KMS-11 (cell line): Measurements from ENCODE around the gene WBP1L.
"Not testable (repeated sequence)": the region's sequence is repeated elsewhere in the genome, so short reads cannot be mapped to it uniquely, and the experiment has no call there.

ENCODE experiments used
- H2AFZ ChIP-seq: fragments of 200-600 bp; sonication (generic); 2 replicates; pipeline ENCODE4 v1.6.1; 2016; ENCODE audit warnings: antibody characterized with exemption, mixed run types, low read depth
- H3K27ac ChIP-seq: fragments of 200-600 bp; sonication (generic); 2 replicates; pipeline ENCODE4 v1.6.1; 2016; ENCODE audit warnings: mild to moderate bottlenecking, mixed run types
- H3K27me3 ChIP-seq: fragments of 200-600 bp; sonication (generic); 2 replicates; pipeline ENCODE4 v1.6.1; 2017; ENCODE audit warnings: mild to moderate bottlenecking, low read depth, mixed run types, moderate library complexity; ENCODE audit not compliant: insufficient read depth
- H3K36me3 ChIP-seq: fragments of 200-600 bp; sonication (generic); 2 replicates; pipeline ENCODE4 v1.6.1; 2017; ENCODE audit warnings: mild to moderate bottlenecking, mixed run types; ENCODE audit not compliant: insufficient read depth
- H3K4me1 ChIP-seq: fragments of 200-600 bp; sonication (generic); 2 replicates; pipeline ENCODE4 v1.6.1; 2016; ENCODE audit warnings: mild to moderate bottlenecking, low read depth, mixed run types; ENCODE audit not compliant: poor library complexity, severe bottlenecking
- H3K4me2 ChIP-seq: fragments of 200-600 bp; sonication (generic); 2 replicates; pipeline ENCODE4 v1.7.0; 2016; ENCODE audit warnings: mild to moderate bottlenecking, mixed run types
- H3K4me3 ChIP-seq: fragments of 200-600 bp; sonication (generic); IDR thresholded peaks from 2 replicates; pipeline ENCODE4 v1.6.1; 2017; ENCODE audit warnings: low read depth, low read length, mixed read lengths; ENCODE audit not compliant: insufficient read depth
- H3K79me2 ChIP-seq: fragments of 200-600 bp; sonication (generic); 2 replicates; pipeline ENCODE4 v1.6.1; 2016; ENCODE audit warnings: low read depth, mixed run types; ENCODE audit not compliant: insufficient read depth
- H3K9ac ChIP-seq: fragments of 200-600 bp; sonication (generic); 2 replicates; pipeline ENCODE4 v1.6.1; 2016; ENCODE audit warnings: mild to moderate bottlenecking, mixed run types
- H4K20me1 ChIP-seq: fragments of 200-600 bp; sonication (generic); 2 replicates; pipeline ENCODE4 v1.6.1; 2016; ENCODE audit warnings: mild to moderate bottlenecking, mixed run types; ENCODE audit not compliant: insufficient read depth
- TF ChIP-seq, protein P1 (sequence below): fragments of 200-600 bp; sonication (generic); conservative IDR thresholded peaks from 2 replicates; pipeline ENCODE4 v1.6.1; 2017; ENCODE audit warnings: low read depth, mild to moderate bottlenecking, antibody characterized with exemption, low read length, moderate library complexity, mixed read lengths

The WBP1L gene

DNA sequence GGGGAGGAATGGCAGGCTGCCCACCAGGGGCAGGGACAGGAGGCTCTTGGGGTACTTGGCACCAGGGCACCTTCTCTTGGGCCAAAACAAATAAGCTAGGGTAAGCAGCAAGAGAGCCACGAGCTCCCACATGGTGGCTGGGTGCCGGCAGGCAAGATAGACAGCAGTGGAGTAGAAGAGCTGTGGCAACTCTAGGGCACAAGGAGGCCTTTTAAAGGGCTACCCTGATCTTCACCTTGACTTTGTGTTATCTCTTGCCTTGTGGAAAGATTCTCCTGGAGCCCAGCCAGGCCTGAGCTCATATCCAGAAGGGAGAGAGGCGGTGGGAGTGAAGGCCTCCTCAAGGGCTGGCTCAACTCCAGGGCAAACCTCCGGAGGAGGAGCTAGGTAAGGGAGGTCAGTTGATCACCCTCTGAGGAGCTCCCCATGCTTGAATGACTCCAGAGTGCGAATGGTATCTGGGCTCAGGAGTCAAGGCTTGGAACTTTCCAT lies 93.5 kb downstream of the WBP1L start, which contains the start of gene CYP17A1:
Gene CYP17A1 (minus strand): TSS at position 184 of the 492 bp plus-strand sequence. CDS start 52 bp downstream, at position 132.
- H3K4me1 ChIP-seq, result no peaks in the 10 kb centered on the region
- H2AFZ ChIP-seq, result no peak within 1 kb of the TSS
- no peak within 1 kb of the TSS for H3K9ac ChIP-seq
- TF ChIP-seq, protein P1, sequence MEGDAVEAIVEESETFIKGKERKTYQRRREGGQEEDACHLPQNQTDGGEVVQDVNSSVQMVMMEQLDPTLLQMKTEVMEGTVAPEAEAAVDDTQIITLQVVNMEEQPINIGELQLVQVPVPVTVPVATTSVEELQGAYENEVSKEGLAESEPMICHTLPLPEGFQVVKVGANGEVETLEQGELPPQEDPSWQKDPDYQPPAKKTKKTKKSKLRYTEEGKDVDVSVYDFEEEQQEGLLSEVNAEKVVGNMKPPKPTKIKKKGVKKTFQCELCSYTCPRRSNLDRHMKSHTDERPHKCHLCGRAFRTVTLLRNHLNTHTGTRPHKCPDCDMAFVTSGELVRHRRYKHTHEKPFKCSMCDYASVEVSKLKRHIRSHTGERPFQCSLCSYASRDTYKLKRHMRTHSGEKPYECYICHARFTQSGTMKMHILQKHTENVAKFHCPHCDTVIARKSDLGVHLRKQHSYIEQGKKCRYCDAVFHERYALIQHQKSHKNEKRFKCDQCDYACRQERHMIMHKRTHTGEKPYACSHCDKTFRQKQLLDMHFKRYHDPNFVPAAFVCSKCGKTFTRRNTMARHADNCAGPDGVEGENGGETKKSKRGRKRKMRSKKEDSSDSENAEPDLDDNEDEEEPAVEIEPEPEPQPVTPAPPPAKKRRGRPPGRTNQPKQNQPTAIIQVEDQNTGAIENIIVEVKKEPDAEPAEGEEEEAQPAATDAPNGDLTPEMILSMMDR, result no peak
- H4K20me1 ChIP-seq, result no peaks in the 10 kb centered on the region
- no peaks in the 10 kb centered on the region for H3K36me3 ChIP-seq
- no peak within 1 kb of the TSS for H3K4me2 ChIP-seq
- H3K79me2 ChIP-seq, result no peaks in the 10 kb centered on the region
- no peak within 1 kb of the TSS for H3K27ac ChIP-seq
- no peak within 1 kb of the TSS for H3K4me3 ChIP-seq
- no peaks in the 10 kb centered on the region for H3K27me3 ChIP-seq

GRCh38 chr10:102838276-102838927 lies 94.7 kb downstream of the WBP1L start:
- H3K9ac ChIP-seq, H4K20me1 ChIP-seq, H2AFZ ChIP-seq, H3K4me1 ChIP-seq, H3K27ac ChIP-seq, H3K4me3 ChIP-seq, H3K4me2 ChIP-seq, H3K27me3 ChIP-seq, H3K36me3 ChIP-seq, H3K79me2 ChIP-seq: not testable (repeated sequence)

GRCh38 chr10:102841827-102842345 lies 98.1 kb downstream of the WBP1L start:
- H3K9ac ChIP-seq, result no peak overlapping the region
- H3K79me2 ChIP-seq, result no peaks in the 10 kb centered on the region
- H3K4me3 ChIP-seq, result no peak overlapping the region
- H3K36me3 ChIP-seq, result no peaks in the 10 kb centered on the region
- H2AFZ ChIP-seq, result no peak overlapping the region
- H4K20me1 ChIP-seq, result no peaks in the 10 kb centered on the region
- TF ChIP-seq, protein P1, result no peak
- H3K27me3 ChIP-seq, result no peaks in the 10 kb centered on the region
- H3K4me2 ChIP-seq, result no peak overlapping the region
- H3K27ac ChIP-seq, result no peak overlapping the region
- H3K4me1 ChIP-seq, result no peaks in the 10 kb centered on the region

DNA sequence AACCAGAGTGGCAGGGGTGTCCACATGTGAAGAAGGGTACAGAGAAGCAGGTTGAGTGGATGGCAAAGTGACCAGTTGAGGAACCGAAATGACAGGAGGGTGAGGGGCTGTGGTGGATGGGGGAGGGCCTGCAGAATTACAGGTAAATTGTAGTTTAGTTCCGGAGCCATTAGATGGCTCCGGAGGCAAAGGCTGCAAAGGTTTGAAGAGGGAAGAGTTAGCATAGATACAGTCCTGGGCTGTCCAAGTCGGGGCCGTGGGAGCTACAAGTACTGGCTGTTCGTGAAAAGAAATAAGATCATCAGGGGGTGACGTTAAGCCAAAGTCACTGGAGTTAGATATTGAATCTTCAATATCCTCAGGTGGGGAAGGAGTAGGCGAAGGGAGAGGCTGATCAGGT lies 99.4 kb downstream of the WBP1L start:
- not testable (repeated sequence) for H3K36me3 ChIP-seq, H3K27me3 ChIP-seq, H3K79me2 ChIP-seq

GRCh38 chr10:102844190-102844776 lies 100.5 kb downstream of the WBP1L start:
- H3K4me2 ChIP-seq, H3K9ac ChIP-seq, H3K4me1 ChIP-seq, H2AFZ ChIP-seq, H3K36me3 ChIP-seq, H4K20me1 ChIP-seq, H3K27me3 ChIP-seq, H3K4me3 ChIP-seq, H3K27ac ChIP-seq, H3K79me2 ChIP-seq: not testable (repeated sequence)

More for the DNA sequence above, 99.4 kb downstream of the WBP1L start:
- not testable (repeated sequence) for H3K9ac ChIP-seq, H4K20me1 ChIP-seq, H3K27ac ChIP-seq, H2AFZ ChIP-seq, H3K4me1 ChIP-seq, H3K4me3 ChIP-seq, H3K4me2 ChIP-seq
